NCI-H1417 (cell line): ENCODE data around the gene POU2F3.

ENCODE experiments used
- DNase-seq, 3 experiments: peaks; one replicate each; lab custom pipeline; 2025; lab: John Stamatoyannopoulos, UW

Gene POU2F3

GRCh38 chr11:120226242-120226641 is 13.7 kb upstream of the POU2F3 start:
- no peak for DNase-seq

- DNase-seq: no peak
Measured at GRCh38 chr11:120226714-120227113, 13.2 kb upstream of the POU2F3 start.

DNA sequence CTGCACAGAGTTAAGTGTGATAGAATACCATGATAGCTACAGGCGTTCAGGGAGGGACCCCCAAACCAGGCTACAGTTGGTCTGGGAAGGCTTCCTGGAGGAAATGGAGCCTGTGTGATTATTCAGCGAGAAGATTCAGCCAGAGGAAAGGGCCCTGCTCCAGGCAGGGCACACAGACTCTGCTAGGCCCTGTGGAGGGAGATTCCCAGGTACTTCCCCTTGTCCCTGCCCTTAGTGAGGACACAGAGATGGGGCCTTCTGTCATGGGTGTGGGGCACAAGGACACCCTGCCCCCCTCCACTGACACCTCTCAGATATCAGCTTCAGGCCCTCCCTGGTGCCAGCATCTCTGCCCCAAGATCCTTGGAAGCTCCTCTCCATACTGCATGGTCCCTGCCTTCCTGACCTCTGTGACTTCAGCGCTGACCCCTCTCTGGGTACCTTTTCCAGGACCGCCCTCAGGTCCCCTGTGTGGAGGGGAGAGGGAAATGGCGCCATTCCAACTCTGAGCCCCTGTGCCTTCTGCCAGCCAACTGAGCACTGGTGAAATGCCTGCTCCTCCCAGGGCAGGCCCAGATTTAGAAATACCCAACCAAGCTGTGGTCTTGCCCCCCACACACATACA is 12.6 kb upstream of the POU2F3 start:
- no peak for DNase-seq

GRCh38 chr11:120228794-120229384 is 11.1 kb upstream of the POU2F3 start:
- DNase-seq: no peak

GRCh38 chr11:120229451-120230424 is 10.2 kb upstream of the POU2F3 start:
- peak in 1 of 3 experiments; percentile 52 for DNase-seq

DNA sequence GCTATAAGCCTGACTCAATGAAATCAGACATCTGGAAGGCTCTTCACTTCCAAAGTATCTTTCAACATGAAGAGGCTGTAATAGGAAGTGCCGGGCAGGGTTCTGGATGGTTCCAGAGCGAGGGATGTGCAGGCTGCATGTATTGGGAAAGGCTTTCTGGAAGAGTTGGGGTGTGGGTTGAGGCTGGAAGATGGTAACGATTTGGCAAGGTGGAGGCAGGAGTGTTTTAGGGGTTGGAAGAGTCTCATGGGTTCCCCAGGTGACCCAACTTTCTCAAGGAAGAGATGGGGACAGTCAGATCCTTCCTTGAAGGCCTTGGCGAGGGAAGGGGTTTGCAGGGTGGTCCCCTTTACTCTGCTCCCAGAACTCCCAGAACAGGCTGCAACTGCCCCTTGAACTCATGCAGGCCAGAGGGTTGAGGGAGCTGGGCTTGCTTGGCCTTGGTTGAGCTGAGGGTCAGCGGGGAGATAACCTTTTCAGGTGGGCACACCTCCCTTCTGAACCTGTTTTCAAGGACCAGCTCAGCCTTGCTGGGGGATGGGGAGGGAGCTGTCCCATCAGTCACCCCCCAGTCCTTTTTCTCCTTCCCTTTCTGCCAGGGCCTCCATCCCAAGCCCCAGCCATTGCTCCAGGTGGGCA is 9.4 kb upstream of the POU2F3 start:
- DNase-seq: no peak

DNA sequence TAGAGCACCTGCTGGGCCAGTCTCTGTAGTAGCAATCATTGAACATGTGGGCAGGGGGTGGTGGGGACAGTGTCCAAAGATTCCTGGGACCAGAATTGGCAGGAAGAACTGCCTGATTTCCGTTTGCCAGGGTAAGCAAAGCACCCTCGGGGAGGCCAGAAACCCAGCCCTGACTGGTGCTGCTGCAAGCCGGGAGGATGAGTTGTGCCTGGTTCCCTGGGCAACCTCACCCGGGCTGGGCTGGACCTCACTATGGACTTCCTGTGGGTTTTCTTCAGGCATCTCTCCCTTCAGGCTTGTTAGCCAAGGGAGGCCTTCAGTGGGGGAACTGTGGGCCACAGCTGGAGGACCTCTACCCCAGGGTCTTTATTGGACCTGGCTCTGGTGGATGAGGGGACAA is 8.0 kb upstream of the POU2F3 start:
- DNase-seq: no peak

DNA sequence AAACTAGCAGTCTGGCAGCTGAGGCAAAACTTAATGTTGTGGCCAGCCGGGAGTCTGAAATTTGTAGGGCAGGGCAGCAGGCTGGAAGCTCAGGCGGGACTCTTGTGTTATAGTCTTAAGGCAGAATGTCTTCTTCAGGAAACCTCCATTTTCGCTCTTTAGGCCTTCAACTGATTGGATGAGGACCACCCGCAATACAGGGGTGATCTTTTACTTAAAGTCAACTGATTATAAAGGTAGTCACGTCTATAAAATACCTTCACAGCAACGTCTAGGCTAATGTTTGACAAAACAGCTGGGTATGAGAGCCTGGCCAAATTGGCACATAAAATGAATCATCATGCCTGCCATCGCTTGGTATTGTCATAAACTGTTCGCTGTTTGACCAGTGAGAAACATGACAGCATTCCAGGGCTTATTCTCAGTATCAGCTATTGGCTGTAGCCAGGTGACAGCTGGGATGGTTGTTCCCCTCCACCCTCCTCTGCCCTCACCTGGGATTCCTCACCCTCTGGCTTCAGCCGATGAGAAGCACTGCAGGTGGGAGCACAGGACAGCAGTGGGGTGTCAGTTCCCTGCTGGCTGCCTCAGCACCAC is 6.6 kb upstream of the POU2F3 start:
- DNase-seq: no peak

DNA sequence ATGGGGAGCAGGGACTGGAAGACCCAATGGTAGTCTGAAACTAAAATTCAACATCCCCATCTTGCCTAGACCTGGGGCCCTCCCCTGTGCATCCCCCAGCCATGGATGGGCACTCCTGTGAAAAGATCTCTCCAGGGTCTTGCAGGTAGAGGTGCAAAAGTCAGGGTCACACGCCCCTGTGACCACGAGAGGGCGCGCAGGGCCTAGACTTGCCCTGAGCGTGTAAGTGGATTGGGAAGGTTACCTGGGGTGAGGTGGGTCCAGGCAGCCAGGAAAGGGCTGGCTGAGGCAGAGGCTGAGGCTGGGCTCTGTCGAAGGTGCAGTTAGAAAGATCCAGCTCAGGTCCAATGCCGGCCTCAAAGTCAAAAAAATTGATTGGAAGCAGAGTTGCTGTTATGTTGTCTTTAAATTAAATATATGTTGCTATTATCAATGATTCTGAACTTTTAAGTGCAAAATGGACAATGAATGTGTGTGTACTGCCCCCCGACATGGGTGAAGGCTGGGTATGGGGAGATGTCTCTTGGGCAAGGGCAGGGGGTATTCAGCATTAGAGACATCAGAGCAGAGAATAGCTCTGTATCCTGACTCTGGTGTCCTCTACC is 4.8 kb upstream of the POU2F3 start:
- peak; percentile 76 to 88 (median 78) for DNase-seq

GRCh38 chr11:120236169-120237107 is 3.5 kb upstream of the POU2F3 start:
- DNase-seq: peak in 1 of 3 experiments; percentile 23

- no peak for DNase-seq
Measured at GRCh38 chr11:120238968-120239620, 846 bp upstream of the POU2F3 start.

- DNase-seq: no peak
Measured at GRCh38 chr11:120240866-120241265, 926 bp downstream of the POU2F3 start.

DNA sequence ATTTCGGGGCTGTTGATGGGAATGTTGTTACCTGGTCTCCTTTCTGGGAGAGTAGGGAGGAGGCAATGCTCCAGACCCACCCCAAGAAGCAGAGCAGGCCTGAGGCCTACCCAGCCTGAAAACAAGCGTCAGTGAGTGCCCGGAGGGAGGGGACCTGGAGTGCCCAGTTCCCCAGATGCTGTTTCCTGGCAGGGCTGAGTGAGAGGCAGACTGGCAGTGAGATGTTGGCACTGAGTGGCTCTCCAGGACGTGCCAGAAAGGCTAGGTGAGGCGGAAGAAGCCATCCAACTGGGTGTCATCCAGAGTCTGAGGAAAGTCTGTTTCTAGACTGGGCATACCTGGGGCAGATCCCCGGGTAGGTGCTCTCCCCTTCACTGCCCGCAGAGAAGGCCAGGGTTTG is 1.3 kb downstream of the POU2F3 start:
- DNase-seq: no peak

DNA sequence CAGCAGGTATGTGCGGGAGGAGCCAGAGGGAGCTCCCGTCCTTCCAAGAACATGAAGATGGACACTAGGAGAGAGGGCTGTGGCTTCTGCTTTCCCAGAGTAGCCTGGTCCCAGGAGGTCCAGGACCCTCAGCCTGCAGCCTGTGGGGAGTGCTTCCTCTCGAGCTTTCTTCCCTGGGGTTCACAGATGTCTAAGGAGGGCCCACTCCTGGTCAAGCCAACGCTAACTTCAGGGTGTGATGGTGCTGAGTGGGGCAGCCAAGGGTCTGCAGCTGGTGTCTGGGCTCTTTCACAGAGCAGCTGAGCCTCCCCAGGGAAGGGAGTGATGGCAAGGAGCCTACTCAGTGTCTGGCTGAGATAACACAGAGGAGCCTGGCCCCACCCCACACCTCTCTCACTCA is 3.3 kb downstream of the POU2F3 start:
- DNase-seq: no peak

DNA sequence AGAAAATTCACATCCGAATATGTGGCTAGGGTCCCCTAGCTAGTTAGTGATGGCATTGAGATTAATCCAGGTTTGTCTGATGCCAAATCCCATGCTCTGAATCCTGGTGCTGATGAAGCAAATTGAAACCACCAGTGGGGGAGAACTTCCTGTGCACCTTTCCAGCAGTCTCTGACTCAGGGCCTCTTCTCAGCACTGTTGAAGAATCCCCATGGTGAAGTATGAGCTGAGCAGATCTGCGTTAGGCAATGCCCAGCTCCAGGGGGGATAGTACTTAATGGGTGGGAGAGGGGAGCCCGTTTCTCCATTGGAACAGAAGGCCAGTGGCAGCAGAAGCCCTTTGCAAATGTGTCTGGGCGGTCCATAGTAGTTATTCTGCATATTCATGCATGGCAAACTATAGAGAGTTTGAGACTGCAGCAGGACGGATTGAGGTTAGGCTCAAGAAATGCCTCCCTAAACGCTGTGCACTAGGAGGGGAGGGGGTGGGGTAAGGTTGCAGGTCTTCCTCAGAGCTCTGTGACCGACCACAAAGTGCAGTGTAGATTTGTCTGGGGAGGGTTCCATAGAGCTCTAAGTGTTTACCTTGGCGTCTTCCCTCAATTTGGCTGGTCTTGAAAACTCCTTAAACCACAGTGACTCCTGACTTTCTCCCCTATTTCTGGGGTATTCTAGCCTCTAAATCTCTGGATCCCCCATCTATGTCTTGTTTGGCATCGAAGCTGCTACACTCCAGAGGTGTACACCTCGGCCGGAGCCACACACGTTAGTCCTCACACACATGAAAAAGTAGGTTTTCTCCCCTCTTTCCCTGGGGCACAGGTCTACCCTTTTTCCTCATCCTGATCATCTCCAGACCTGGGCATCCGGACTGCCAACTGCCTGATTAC is 4.8 kb downstream of the POU2F3 start:
- no peak for DNase-seq

DNA sequence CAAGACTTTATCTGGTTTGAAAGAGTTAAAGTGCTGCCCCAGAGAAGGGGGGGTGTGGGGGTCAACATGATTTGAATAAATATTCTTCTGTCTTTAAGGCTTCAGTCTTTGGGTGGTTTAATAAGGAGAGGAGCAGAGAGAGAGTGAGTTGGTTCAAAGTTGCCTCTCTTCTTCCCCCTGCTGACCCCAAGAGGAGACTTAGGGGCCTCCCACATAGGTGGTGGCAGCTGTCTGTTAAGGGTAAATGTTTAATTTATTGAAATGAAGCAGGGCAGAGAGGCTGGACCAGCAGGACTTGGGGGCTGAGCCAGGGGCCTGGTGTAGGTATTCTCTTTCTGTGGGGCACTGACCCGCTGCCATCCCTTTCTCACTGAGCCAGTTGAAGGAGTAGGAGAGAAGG is 5.5 kb downstream of the POU2F3 start:
- no peak for DNase-seq

- no peak for DNase-seq
Measured at GRCh38 chr11:120248551-120249278, 8.8 kb downstream of the POU2F3 start.
